H1 (cell line): ENCODE data around the gene SS18. TPM values are rescaled to one million over a fixed set of nuclear protein-coding genes. Genes with fewer than 3 reads are reported as not detected.
"Not testable (repeated sequence)": the region's sequence is repeated elsewhere in the genome, so short reads cannot be mapped to it uniquely, and the experiment has no call there.

Experiments used
- CTCF ChIA-PET: fragments of 300-600 bp; sonication (Branson Sonifier 250); formaldehyde crosslinking; loops from one replicate; lab custom pipeline; 2021; ENCODE audit not compliant: partially characterized antibody; lab: Charles Lee
- POLR2A ChIA-PET: fragments of 300-600 bp; sonication (Branson Sonifier 250); formaldehyde crosslinking; loops from one replicate; lab custom pipeline; 2021; ENCODE audit warnings: inconsistent platforms; ENCODE audit not compliant: partially characterized antibody; lab: Charles Lee
- DNase-seq, 2 experiments: peaks; one replicate each; pipeline versions ENCODE4 v3.0.0 to v3.0.0-alpha.2; 2010 to 2022; ENCODE audit warnings: low spot score in 2 of 2, low read depth in 1 of 2, mixed read lengths in 1 of 2
- FAIRE-seq: peaks from 2 replicates; lab custom pipeline; 2011; peaks lifted over from hg19 to GRCh38; lab: Jason Lieb, UNC
- H2AFZ ChIP-seq: 2 replicates; pipeline ENCODE4 v1.8.1; 2012; ENCODE audit warnings: low read length, inconsistent platforms
- H2AK5ac ChIP-seq: 2 replicates; pipeline ENCODE4 v1.6.1; 2013; ENCODE audit warnings: low read depth, low read length
- H2BK120ac ChIP-seq: replicated peaks from 2 replicates; pipeline ENCODE3; 2013; ENCODE audit warnings: low read depth, low read length, inconsistent platforms
- H2BK12ac ChIP-seq: 2 replicates; pipeline ENCODE4 v1.6.1; 2013; ENCODE audit warnings: low read depth, low read length
- H2BK15ac ChIP-seq: 2 replicates; pipeline ENCODE4 v1.6.1; 2013; ENCODE audit warnings: low read length
- H2BK20ac ChIP-seq: 2 replicates; pipeline ENCODE4 v1.6.1; 2013; ENCODE audit warnings: low read length
- H2BK5ac ChIP-seq: 2 replicates; pipeline ENCODE4 v1.6.1; 2013; ENCODE audit warnings: low read depth, low read length
- H3K14ac ChIP-seq: 2 replicates; pipeline ENCODE4 v1.6.1; 2013; ENCODE audit warnings: inconsistent platforms; ENCODE audit not compliant: insufficient read length
- H3K18ac ChIP-seq: 2 replicates; pipeline ENCODE4 v1.6.1; 2013; ENCODE audit warnings: low read length; ENCODE audit errors: extremely low read depth
- H3K23ac ChIP-seq: 2 replicates; pipeline ENCODE4 v1.6.1; 2013; ENCODE audit warnings: inconsistent platforms; ENCODE audit not compliant: insufficient read length
- H3K23me2 ChIP-seq: 2 replicates; pipeline ENCODE4 v1.6.1; 2013; ENCODE audit warnings: low read depth, low read length
- H3K27ac ChIP-seq: 2 replicates; pipeline ENCODE4 v1.6.1; 2011; ENCODE audit warnings: low read depth, low read length, inconsistent platforms
- H3K27me3 ChIP-seq, 4 experiments: replicated peaks in 1 of 4; 1 replicate in 1 of 4; 2 replicates in 3 of 4; pipeline versions ENCODE4 v1.6.1 to v1.8.1; 2011 to 2013; ENCODE audit warnings: low read length in 3 of 4, mild to moderate bottlenecking in 3 of 4, inconsistent platforms in 2 of 4, mixed read lengths in 2 of 4, moderate library complexity in 1 of 4; ENCODE audit not compliant: control insufficient read depth in 3 of 4, insufficient read depth in 3 of 4; ENCODE audit errors: extremely low read depth in 1 of 4
- H3K36me3 ChIP-seq, 4 experiments: 2 replicates each; pipeline versions ENCODE4 v1.6.1 to v1.8.1; 2011 to 2013; ENCODE audit warnings: mild to moderate bottlenecking in 4 of 4, low read length in 3 of 4, moderate library complexity in 2 of 4, control low read depth in 1 of 4, inconsistent platforms in 1 of 4; ENCODE audit not compliant: insufficient read depth in 4 of 4, control insufficient read depth in 2 of 4
- H3K4ac ChIP-seq: replicated peaks from 2 replicates; pipeline ENCODE3; 2013; ENCODE audit warnings: low read length, low read depth, mixed read lengths, inconsistent platforms; ENCODE audit not compliant: insufficient read length
- H3K4me1 ChIP-seq, 4 experiments: replicated peaks in 1 of 4; 1 replicate in 1 of 4; 2 replicates in 3 of 4; pipeline versions ENCODE4 v1.6.1 to v1.8.1; 2011 to 2013; ENCODE audit warnings: low read length in 3 of 4, inconsistent platforms in 2 of 4, mixed read lengths in 1 of 4; ENCODE audit not compliant: insufficient read depth in 4 of 4, control insufficient read depth in 3 of 4
- H3K4me2 ChIP-seq, 2 experiments: 2 replicates each; pipeline versions ENCODE4 v1.6.1 to v1.8.1; 2011 to 2013; ENCODE audit warnings: low read depth in 2 of 2, low read length in 2 of 2, control low read depth in 1 of 2, inconsistent platforms in 1 of 2, mild to moderate bottlenecking in 1 of 2; ENCODE audit not compliant: insufficient read depth in 1 of 2
- H3K4me3 ChIP-seq, 4 experiments: fragments of 200-600, 300-600 bp in 1 of 4; sonication (generic), shearing (Covaris generic), sonication (Bioruptor Twin) in 1 of 4; 2 replicates each; pipeline versions ENCODE4 v1.5.1 to v1.8.1; 2011 to 2016; ENCODE audit warnings: low read length in 4 of 4, low read depth in 3 of 4, control low read depth in 2 of 4, inconsistent platforms in 2 of 4, mild to moderate bottlenecking in 2 of 4, mixed read lengths in 1 of 4, moderate library complexity in 1 of 4; ENCODE audit not compliant: insufficient read depth in 2 of 4; ENCODE audit errors: extremely low read depth in 1 of 4
- H3K56ac ChIP-seq: replicated peaks from 2 replicates; pipeline ENCODE3; 2013; ENCODE audit warnings: low read depth, mild to moderate bottlenecking, mixed read lengths, low read length, inconsistent platforms; ENCODE audit not compliant: insufficient read length
- H3K79me1 ChIP-seq: 2 replicates; pipeline ENCODE4 v1.6.1; 2013; ENCODE audit warnings: low read depth, low read length, control low read depth
- H3K79me2 ChIP-seq, 2 experiments: 2 replicates each; pipeline versions ENCODE4 v1.6.1 to v1.8.1; 2012 to 2013; ENCODE audit warnings: low read length in 2 of 2, mild to moderate bottlenecking in 2 of 2, inconsistent platforms in 1 of 2; ENCODE audit not compliant: insufficient read depth in 2 of 2, control insufficient read depth in 1 of 2
- H3K9ac ChIP-seq, 4 experiments: replicated peaks in 1 of 4; 1 replicate in 1 of 4; 2 replicates in 3 of 4; pipeline versions ENCODE4 v1.6.1 to v1.8.1; 2011 to 2013; ENCODE audit warnings: low read depth in 3 of 4, low read length in 3 of 4, control low read depth in 2 of 4, mild to moderate bottlenecking in 2 of 4, moderate library complexity in 2 of 4, inconsistent platforms in 1 of 4; ENCODE audit errors: extremely low read depth in 1 of 4
- H3K9me3 ChIP-seq, 2 experiments: 2 replicates each; pipeline versions ENCODE4 v1.6.1 to v1.8.1; 2012 to 2013; ENCODE audit warnings: mild to moderate bottlenecking in 2 of 2, moderate library complexity in 2 of 2, control low read depth in 1 of 2, inconsistent platforms in 1 of 2, low read depth in 1 of 2, low read length in 1 of 2, mixed read lengths in 1 of 2; ENCODE audit not compliant: insufficient read depth in 2 of 2
- H4K20me1 ChIP-seq, 2 experiments: replicated peaks in 1 of 2; 2 replicates each; pipeline versions ENCODE3 to v1.8.1; 2011 to 2013; ENCODE audit warnings: inconsistent platforms in 2 of 2, low read length in 2 of 2, mild to moderate bottlenecking in 1 of 2; ENCODE audit not compliant: insufficient read depth in 2 of 2, control insufficient read depth in 1 of 2
- H4K5ac ChIP-seq: 2 replicates; pipeline ENCODE4 v1.6.1; 2013; ENCODE audit warnings: low read length, low read depth, mixed read lengths, inconsistent platforms; ENCODE audit not compliant: insufficient read length
- H4K8ac ChIP-seq: 2 replicates; pipeline ENCODE4 v1.8.0; 2013; ENCODE audit warnings: mild to moderate bottlenecking, moderate library complexity, low read length, inconsistent platforms; ENCODE audit not compliant: insufficient read depth; ENCODE audit errors: extremely low read depth
- H4K91ac ChIP-seq: replicated peaks from 2 replicates; pipeline ENCODE3; 2013; ENCODE audit warnings: low read length, mixed read lengths, inconsistent platforms; ENCODE audit not compliant: insufficient read length
- WGBS, 2 experiments: shearing (Covaris generic) in 1 of 2; methylation state at CpG; one replicate each; pipeline versions ENCODE4 v1.1.6 to v1.1.7; 2013 to 2015; ENCODE audit warnings: low lambda C conversion rate in 2 of 2, mixed read lengths in 2 of 2, inconsistent platforms in 1 of 2, low coverage in 1 of 2, missing lambda C conversion rate in 1 of 2; ENCODE audit not compliant: insufficient replicate concordance in 2 of 2, insufficient coverage in 1 of 2, insufficient read length in 1 of 2; ENCODE audit errors: extremely low coverage in 1 of 2, missing lambda C conversion rate in 1 of 2; 5-methylcytosine and 5-hydroxymethylcytosine counted together
- polyA plus RNA-seq, 7 experiments: library from polyadenylated mRNA; depleted of rRNA in 3 of 7; stranded (reverse) in 5 of 7; unstranded in 2 of 7; fragments of >200 nt in 5 of 7; fragments of 200-250 nt in 2 of 7; gene quantifications; 1 replicate in 5 of 7; 2 replicates in 1 of 7; 4 replicates in 1 of 7; pipeline versions ENCODE4 v1.2.1 to v1.2.3, GENCODE V29; 2011 to 2013; ENCODE audit warnings: missing spikeins in 2 of 7, mixed read lengths in 2 of 7
- total RNA-seq: library from RNA; stranded (reverse); fragmentation: NEBNext Ultra II Directional; extraction: Animal tissue kit (Norgen Biotek cat#: 25700); gene quantifications from 2 replicates; pipeline ENCODE4 v1.2.1, GENCODE V29; 2021

The SS18 gene
- total and polyA plus RNA-seq, 2 of the 8 experiments (the other 6 are each of a cell fraction or from before 2014, with no cell fraction given) = 83.5 to 106 TPM

GRCh38 chr18:26128192-26128591 lies 37.8 kb upstream of the SS18 start:
- H3K36me3 ChIP-seq, POLR2A ChIA-PET, H2BK12ac ChIP-seq, H2BK15ac ChIP-seq, H3K79me1 ChIP-seq, H3K18ac ChIP-seq, H3K27ac ChIP-seq, H2BK20ac ChIP-seq, FAIRE-seq, H3K4me1 ChIP-seq, H4K91ac ChIP-seq, H3K23me2 ChIP-seq, H3K9ac ChIP-seq, H2BK5ac ChIP-seq, H3K9me3 ChIP-seq, H2BK120ac ChIP-seq, H4K5ac ChIP-seq, H3K4ac ChIP-seq, H2AK5ac ChIP-seq, CTCF ChIA-PET, H3K56ac ChIP-seq, H3K4me2 ChIP-seq, H3K23ac ChIP-seq, H3K79me2 ChIP-seq, H3K27me3 ChIP-seq, H4K20me1 ChIP-seq, H3K14ac ChIP-seq, H4K8ac ChIP-seq, H3K4me3 ChIP-seq, DNase-seq: not testable (repeated sequence)
- H2AFZ ChIP-seq = 0 out of 2 replicates have a peak overlapping the region, but pooled peaks have one; percentile 4
- WGBS, 2 experiments = 95% methylated on average over 2 of the region's 2 CpGs; no CpG with 5 or more reads in 1 of the 2 experiments
